Activated T-cell treated with anti-CD3 and anti-CD28 coated beads for 48 hours (primary cell): ENCODE data around the gene IDH2.
"Not testable (repeated sequence)": the region's sequence is repeated elsewhere in the genome, so short reads cannot be mapped to it uniquely, and the experiment has no call there.

Experiments used
- DNase-seq: peaks from one replicate; pipeline ENCODE4 v3.0.0-alpha.2; 2020; ENCODE audit warnings: low read depth

The IDH2 gene

DNA sequence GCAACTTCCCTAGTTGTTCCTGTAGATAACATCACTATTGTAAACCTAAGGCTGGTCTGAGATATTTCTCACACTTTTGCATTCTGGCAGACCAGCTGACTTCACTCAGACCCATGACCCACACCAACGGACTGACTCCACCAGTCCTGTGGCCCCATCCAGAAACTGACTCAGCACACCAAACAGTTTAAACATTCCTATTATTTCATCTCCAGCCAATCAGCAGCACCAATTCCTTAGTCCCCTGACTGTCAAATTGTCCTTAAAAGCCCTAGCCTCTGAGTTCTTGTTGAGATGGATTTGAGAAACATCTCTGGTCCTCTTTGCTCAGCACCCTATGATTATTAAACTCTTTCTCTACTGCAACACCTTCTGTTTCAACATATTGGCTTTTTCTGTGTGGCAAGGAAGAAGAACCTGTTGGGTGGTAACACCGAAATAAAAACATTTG, 12.2 kb upstream of the IDH2 start:
- no peak for DNase-seq

DNA sequence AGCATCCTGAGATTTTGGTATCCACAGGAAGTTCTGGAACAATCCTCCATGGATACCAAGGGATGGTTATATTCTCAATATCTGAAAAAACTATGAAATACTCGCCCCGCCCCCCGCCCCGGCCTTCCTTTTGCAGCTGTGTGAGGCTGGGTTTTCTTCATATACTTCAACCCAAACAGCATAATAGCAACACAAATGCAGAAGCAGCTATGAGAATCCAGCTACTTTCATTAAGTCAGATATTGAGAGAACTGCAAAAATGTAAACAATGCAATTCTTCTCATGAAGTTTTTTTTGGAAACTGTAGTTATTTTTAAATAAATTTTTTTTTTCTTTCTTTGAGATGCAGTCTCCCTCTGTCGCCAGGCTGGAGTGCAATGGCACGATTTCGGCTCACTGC, 10.9 kb upstream of the IDH2 start:
- DNase-seq, result no peak

GRCh38 chr15:90109163-90109751, 7.0 kb upstream of the IDH2 start:
- DNase-seq, result not testable (repeated sequence)

GRCh38 chr15:90108038-90108437, 5.8 kb upstream of the IDH2 start:
- not testable (repeated sequence) for DNase-seq

GRCh38 chr15:90106522-90107117, 4.4 kb upstream of the IDH2 start:
- DNase-seq, result no peak

DNA sequence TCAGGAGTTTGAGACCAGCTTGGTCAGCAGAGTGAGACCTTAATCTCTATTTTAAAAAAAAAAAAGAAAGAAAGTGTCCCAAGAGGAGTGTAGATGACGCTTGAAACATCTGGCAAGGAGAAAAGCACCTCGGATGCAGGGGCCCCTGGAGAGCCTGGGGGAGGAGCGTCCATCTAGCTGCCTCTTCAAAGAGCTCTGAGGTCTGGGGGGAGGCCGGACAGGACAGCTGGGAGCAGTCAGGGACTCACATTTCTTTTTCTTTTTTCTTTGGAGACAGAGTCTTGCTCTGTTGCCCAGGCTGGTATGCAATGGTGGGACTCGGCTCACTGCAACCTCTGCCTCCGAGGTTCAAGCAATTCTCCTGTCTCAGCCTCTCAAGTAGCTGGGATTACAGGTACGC, 3.3 kb upstream of the IDH2 start:
- no peak for DNase-seq

GRCh38 chr15:90104551-90104950, 2.3 kb upstream of the IDH2 start:
- DNase-seq, result no peak

GRCh38 chr15:90103701-90104329, 1.5 kb upstream of the IDH2 start:
- DNase-seq, result no peak

- DNase-seq, result no peak
Observed at GRCh38 chr15:90101130-90101968, 919 bp downstream of the IDH2 start.

DNA sequence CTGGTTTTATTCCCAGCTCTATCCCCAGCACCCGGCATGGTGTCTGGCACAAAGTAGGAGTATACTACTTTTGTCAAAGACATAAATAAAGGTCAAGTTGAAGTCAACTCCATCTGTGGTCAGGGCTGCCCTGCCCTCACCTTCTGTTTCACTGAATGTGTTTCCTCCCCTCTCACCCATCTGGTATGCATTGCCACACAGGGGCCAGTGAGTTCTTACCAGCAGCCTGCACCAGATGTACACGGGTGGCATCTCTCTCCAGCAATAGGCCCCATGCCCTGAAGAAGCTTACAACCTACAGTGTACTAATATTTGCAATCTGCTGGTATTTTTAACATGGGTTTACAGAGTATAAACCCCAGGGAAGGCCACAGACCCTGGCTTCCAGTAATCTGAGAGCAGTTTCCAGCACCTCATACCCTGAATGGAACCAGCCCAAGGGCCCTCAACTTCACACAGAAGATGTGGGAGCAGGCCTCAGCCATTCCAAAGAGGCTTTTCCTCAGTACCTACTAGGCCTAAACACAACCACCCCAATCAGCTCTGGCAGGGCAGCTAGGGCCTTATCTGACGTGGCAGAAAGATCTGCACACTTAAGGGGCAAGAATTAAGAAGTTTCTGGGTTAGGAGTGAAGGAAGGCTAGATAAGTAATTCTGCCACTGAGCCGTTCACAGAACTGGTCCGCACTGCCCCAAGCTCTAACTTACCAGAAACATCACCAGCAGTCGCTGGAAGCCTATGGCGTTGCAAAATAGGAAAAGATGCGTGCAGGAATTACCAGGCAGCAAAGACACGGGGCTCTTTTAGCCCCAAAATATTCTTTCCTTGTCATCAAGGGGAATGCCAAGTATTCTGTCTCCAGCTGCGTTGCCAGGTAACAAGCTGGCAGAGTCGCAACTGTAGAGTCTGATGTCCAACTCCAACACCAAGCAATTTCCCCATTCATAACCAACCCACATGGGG, 2.1 kb downstream of the IDH2 start:
- DNase-seq, result no peak

DNA sequence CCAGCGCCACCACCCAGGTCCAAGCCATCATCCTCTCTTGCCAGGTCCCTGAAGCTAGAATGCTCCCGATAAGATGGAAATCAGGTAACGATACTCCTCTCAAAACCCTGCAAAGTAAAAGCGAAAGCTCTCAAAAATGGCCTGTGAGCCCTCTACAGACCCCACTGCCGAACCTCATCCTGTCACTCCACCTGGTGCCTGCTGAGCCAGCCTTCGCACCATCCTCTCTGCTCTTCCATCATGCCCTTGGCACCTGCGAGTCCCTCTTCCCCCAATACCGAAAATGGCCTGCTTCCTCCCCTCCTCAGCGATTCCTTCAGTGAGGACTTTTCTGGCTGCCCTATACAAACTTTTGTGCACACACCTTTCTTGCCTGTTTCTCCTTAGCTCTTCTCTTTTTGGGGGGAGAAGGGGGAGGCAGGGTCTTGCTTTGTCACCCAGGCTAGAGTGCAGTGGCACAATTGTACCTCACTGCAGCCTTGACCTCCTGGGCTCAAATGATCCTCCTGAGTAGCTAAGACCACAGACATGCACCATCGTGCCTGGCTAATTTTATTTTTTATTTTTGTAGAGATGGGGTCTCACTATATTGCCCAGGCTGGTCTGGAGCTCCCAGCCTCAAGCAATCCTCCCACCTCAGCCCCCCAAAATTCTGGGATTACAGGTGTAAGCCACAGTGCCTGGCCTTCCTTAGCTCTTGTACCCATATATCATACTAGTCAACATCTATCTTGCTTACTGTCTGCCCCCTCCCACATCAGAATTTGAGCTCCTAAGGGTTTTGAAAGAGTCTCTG, 3.0 kb downstream of the IDH2 start:
- DNase-seq, result no peak

GRCh38 chr15:90097475-90097874, 4.8 kb downstream of the IDH2 start:
- peak; percentile 45 for DNase-seq

DNA sequence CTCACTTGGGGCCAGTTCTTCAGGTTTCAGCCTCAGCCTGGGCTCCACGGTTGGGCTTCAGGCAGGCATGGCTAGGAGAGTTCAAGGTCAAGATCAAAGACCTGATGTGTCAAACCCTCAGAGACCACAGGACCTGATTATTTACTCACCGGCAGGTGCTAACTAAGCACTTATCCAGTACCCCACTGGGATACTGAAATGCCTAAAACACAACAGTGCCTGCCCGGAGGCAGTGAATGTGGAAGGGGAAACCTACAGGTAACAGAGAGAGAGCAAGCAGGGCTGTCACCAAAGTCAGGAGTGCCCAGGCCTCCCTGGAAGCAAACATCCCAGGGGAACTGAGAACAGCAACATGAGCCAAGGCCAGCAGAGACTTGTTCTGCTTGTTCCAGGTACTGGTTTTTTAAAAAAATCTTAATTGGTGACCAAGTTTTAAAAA, 6.7 kb downstream of the IDH2 start:
- no peak for DNase-seq

GRCh38 chr15:90091156-90091931, 10.9 kb downstream of the IDH2 start:
- DNase-seq, result no peak

DNA sequence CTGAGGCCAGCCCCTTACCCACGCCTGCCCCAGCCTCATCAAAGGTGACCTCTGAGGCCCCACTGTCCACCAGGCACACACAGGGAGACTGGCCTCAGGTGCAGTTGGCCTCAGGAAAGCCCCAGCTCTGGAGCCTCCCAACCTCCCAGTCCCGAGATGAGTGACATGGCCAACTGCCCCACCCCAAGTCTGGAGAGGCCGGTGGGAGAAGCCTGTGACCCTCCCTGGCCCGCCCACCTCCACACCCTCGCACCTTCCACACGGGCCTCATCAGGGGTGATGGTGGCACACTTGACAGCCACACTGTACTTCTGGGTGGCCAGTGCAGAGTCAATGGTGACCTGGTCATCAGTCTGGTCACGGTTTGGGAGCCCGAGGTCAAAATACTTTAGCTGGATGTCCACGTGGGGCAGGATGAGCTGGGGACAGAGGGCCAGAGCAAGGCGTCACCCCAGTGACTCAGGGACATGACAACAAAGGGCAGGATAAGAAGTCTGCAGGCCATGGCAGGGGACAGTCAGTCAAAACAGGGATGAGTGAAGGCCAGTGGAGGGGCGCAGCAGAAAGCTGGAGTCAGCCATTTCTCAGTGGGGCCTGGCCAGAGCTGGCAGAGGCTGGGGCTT, 11.9 kb downstream of the IDH2 start:
- no peak for DNase-seq

- peak; percentile 40 for DNase-seq
Observed at GRCh38 chr15:90087454-90088154, 14.7 kb downstream of the IDH2 start.

- peak; percentile 46 for DNase-seq
Observed at GRCh38 chr15:90086868-90087268, 15.4 kb downstream of the IDH2 start.

DNA sequence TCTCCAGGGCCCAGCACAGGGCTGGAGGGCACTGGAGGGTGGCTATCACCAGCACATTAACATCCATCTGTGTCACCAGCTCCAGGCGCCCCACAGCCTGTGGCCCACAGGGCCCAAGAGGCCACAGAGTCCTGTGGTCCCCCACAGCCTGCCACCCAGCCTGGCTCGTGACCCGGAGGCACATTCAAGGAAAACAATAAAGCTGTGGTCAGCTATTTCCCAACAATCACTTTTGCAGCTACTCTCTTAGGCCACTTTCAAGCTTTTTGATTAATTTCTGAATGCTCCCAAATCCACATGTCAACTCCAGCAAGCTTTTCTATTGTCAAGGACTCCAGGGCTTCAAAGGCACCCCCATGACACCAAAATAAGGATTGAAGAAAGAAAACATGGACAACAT, 16.7 kb downstream of the IDH2 start:
- DNase-seq, result no peak
